ENCODE measurements around the gene KRTAP4-8. TPM values are rescaled to one million over a fixed set of nuclear protein-coding genes. Genes with fewer than 3 reads are reported as not detected.

The KRTAP4-8 gene
- not detected in 2 replicates for polyA plus RNA-seq (2012; rRNA removed)
- not detected in 2 replicates for polyA plus RNA-seq (2012; cell fraction: cytosol; rRNA removed)
- 0.04 and 0.08 TPM in 2 replicates for polyA plus RNA-seq (2012; cell fraction: nucleus; rRNA removed)

DNA sequence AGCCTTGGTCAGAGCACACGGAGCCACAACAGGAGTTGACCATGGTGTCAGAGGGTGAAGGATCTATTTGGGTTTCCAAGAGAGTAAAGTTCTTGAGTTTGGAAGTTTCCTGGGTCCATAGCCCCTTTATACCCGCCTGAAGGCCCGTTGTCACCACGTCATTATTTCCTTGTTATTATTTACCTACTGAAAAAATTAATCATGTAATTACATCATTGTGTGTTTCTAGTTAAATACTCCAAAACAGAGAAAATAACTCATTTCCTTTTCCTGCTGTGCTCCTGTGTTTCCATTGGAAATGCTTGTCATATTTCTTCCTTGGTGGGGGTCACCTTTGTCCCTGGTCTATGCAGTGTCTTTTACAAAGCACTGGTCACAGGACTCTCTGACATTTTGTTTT lies at the start of gene KRTAP4-8:
TSS of gene KRTAP4-8 (minus strand) at position 101 of the 400 bp plus-strand sequence. CDS start at position 43, 58 bp downstream.
- Histone ChIP-seq H3K9ac (no peak within 1 kb of the TSS), H3K27ac (ENCODE audit: low read depth in 2 of 2, low read length in 1 of 2) (no peak within 1 kb of the TSS), H3K79me2 (ENCODE audit: insufficient read depth) (no peaks in the 10 kb centered on the region), H3K27me3 (ENCODE audit: insufficient read depth) (no peaks in the 10 kb centered on the region), H3K9me3 (no peaks in the 10 kb centered on the region), H2AFZ (ENCODE audit: low read depth) (no peak within 1 kb of the TSS), H3K4me3 (ENCODE audit: low read depth in 2 of 2, low read length in 1 of 2) (no peak within 1 kb of the TSS), H3K9me2 (no peaks in the 10 kb centered on the region), H4K20me1 (ENCODE audit: insufficient read depth) (no peaks in the 10 kb centered on the region), H3F3A (replicated peaks; ENCODE audit: insufficient read depth) (peaks cover 6% of the 10 kb centered on the region), H3K4me2 (0 out of 2 replicates have a peak within 1 kb of the TSS, but pooled peaks have one; percentile 15), H3K4me1 (ENCODE audit: control insufficient read depth in 1 of 2, insufficient read depth in 2 of 2, low read depth in 1 of 2, low read length in 1 of 2) (peaks cover 0 to 5% of the 10 kb centered on the region in 2 experiments; a peak in 1 of 4 replicates), H3K36me3 (replicated peaks in 1 of 2; ENCODE audit: control insufficient read depth in 1 of 2, insufficient read depth in 2 of 2, low read length in 1 of 2) (no peaks in the 10 kb centered on the region)
- DNase-seq: no peak
- ChIA-PET CTCF (no interaction called here), POLR2A (no interaction called here)
- TF ChIP-seq, protein P1, sequence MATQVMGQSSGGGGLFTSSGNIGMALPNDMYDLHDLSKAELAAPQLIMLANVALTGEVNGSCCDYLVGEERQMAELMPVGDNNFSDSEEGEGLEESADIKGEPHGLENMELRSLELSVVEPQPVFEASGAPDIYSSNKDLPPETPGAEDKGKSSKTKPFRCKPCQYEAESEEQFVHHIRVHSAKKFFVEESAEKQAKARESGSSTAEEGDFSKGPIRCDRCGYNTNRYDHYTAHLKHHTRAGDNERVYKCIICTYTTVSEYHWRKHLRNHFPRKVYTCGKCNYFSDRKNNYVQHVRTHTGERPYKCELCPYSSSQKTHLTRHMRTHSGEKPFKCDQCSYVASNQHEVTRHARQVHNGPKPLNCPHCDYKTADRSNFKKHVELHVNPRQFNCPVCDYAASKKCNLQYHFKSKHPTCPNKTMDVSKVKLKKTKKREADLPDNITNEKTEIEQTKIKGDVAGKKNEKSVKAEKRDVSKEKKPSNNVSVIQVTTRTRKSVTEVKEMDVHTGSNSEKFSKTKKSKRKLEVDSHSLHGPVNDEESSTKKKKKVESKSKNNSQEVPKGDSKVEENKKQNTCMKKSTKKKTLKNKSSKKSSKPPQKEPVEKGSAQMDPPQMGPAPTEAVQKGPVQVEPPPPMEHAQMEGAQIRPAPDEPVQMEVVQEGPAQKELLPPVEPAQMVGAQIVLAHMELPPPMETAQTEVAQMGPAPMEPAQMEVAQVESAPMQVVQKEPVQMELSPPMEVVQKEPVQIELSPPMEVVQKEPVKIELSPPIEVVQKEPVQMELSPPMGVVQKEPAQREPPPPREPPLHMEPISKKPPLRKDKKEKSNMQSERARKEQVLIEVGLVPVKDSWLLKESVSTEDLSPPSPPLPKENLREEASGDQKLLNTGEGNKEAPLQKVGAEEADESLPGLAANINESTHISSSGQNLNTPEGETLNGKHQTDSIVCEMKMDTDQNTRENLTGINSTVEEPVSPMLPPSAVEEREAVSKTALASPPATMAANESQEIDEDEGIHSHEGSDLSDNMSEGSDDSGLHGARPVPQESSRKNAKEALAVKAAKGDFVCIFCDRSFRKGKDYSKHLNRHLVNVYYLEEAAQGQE (IDR thresholded peaks at IDR 0.05; ENCODE audit: low read depth, low read length): no peak
- TF ChIP-seq EZH2phosphoT487 (IDR thresholded peaks at IDR 0.05; ENCODE audit: borderline replicate concordance, low read depth) (no peak), EP300 (IDR thresholded peaks at IDR 0.05; ENCODE audit: borderline replicate concordance in 1 of 2, low read depth in 1 of 2, low read length in 1 of 2) (no peak)
- 9% methylated on average over 4 of the region's 4 CpGs for WGBS (ENCODE audit: low lambda C conversion rate)

DNA sequence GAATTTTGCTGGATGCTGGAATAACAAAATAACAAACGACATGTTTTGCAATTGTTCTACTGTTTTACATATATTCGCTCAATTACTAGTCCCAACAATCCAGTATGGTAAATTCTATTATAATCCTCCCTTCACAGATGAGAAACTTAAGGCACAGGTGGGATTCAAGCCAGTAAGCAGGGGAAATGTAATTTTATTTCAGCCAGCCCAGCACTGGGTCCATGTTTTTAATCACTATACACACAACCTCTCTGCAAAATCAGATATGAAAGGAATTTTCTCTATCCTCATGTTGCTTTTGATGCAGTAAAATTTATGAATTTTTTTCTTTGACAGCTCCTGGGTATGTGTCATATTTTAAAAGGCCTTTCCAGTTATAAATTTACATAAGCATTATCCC lies 47.3 kb upstream of the KRTAP4-8 start:
- 9% methylated on average over 2 of the region's 2 CpGs for WGBS (ENCODE audit: low lambda C conversion rate)
- no peaks in the 10 kb centered on the region for H3K4me1 ChIP-seq (ENCODE audit: control insufficient read depth in 1 of 2, insufficient read depth in 2 of 2, low read depth in 1 of 2, low read length in 1 of 2)
- DNase-seq: no peak
- ChIA-PET CTCF (no interaction called here), POLR2A (no interaction called here)
- no peaks in the 10 kb centered on the region for H3F3A ChIP-seq (replicated peaks; ENCODE audit: insufficient read depth)
- no peak overlapping the region for H3K4me2 ChIP-seq
- H3K27me3 ChIP-seq (ENCODE audit: insufficient read depth): 0 out of 2 replicates have a peak, but pooled peaks cover 4% of the 10 kb centered on the region
- H3K9me3 ChIP-seq: 0 out of 2 replicates have a peak, but pooled peaks cover 5% of the 10 kb centered on the region
- no peaks in the 10 kb centered on the region for H3K79me2 ChIP-seq (ENCODE audit: insufficient read depth)
- H3K27ac ChIP-seq (ENCODE audit: low read depth in 2 of 2, low read length in 1 of 2): no peak overlapping the region
- H4K20me1 ChIP-seq (ENCODE audit: insufficient read depth): no peaks in the 10 kb centered on the region
- TF ChIP-seq, protein P2, sequence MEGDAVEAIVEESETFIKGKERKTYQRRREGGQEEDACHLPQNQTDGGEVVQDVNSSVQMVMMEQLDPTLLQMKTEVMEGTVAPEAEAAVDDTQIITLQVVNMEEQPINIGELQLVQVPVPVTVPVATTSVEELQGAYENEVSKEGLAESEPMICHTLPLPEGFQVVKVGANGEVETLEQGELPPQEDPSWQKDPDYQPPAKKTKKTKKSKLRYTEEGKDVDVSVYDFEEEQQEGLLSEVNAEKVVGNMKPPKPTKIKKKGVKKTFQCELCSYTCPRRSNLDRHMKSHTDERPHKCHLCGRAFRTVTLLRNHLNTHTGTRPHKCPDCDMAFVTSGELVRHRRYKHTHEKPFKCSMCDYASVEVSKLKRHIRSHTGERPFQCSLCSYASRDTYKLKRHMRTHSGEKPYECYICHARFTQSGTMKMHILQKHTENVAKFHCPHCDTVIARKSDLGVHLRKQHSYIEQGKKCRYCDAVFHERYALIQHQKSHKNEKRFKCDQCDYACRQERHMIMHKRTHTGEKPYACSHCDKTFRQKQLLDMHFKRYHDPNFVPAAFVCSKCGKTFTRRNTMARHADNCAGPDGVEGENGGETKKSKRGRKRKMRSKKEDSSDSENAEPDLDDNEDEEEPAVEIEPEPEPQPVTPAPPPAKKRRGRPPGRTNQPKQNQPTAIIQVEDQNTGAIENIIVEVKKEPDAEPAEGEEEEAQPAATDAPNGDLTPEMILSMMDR (IDR thresholded peaks at IDR 0.05): no peak
- TF ChIP-seq TAF1 (IDR thresholded peaks at IDR 0.05; ENCODE audit: borderline replicate concordance, low read depth, low read length) (no peak), SMC3 (IDR thresholded peaks at IDR 0.05; ENCODE audit: low read depth, low read length) (no peak), RFX5 (IDR thresholded peaks at IDR 0.05; ENCODE audit: low read length) (no peak), JUND (IDR thresholded peaks at IDR 0.05) (no peak), FOXM1 (IDR thresholded peaks at IDR 0.05; ENCODE audit: low read depth) (no peak), GATA2 (CRISPR knock-in tag; IDR thresholded peaks at IDR 0.05) (no peak), RXRA (IDR thresholded peaks at IDR 0.05; ENCODE audit: borderline replicate concordance, low read depth) (no peak)
- TF ChIP-seq, protein P3, sequence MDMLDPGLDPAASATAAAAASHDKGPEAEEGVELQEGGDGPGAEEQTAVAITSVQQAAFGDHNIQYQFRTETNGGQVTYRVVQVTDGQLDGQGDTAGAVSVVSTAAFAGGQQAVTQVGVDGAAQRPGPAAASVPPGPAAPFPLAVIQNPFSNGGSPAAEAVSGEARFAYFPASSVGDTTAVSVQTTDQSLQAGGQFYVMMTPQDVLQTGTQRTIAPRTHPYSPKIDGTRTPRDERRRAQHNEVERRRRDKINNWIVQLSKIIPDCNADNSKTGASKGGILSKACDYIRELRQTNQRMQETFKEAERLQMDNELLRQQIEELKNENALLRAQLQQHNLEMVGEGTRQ (IDR thresholded peaks at IDR 0.05; ENCODE audit: borderline replicate concordance, low read depth, low read length): no peak
- no peak overlapping the region for H3K4me3 ChIP-seq (ENCODE audit: low read depth in 2 of 2, low read length in 1 of 2)
- no peaks in the 10 kb centered on the region for H3K9me2 ChIP-seq
- H3K36me3 ChIP-seq (replicated peaks in 1 of 2; ENCODE audit: control insufficient read depth in 1 of 2, insufficient read depth in 2 of 2, low read length in 1 of 2): no peaks in the 10 kb centered on the region
- H3K9ac ChIP-seq: no peak overlapping the region
- no peak overlapping the region for H2AFZ ChIP-seq (ENCODE audit: low read depth)

All from SK-N-SH (cell line).